Caco-2 (cell line): Measurements from ENCODE around the gene PPP2R3C. TPM values are rescaled to one million over a fixed set of nuclear protein-coding genes. Genes with fewer than 3 reads are reported as not detected.

Source experiments
- BruUV-seq: library from RNA; stranded (reverse); fragments of 400-500 nt; replicated peaks from 2 replicates; lab custom pipeline; 2021; lab: Mats Ljungman, UMichigan
- CTCF ChIA-PET: fragments of 300-600 bp; sonication (Branson Sonifier 250); formaldehyde crosslinking; loops from one replicate; lab custom pipeline; 2022; ENCODE audit warnings: antibody characterized with exemption; lab: Charles Lee
- POLR2A ChIA-PET: fragments of 300-600 bp; sonication (Branson Sonifier 250); formaldehyde crosslinking; loops from one replicate; lab custom pipeline; 2022; ENCODE audit warnings: antibody characterized with exemption; lab: Charles Lee
- DNase-seq, 2 experiments: peaks; one replicate each; pipeline versions ENCODE4 v3.0.0 to v3.0.0-alpha.2; 2020 to 2022
- H3K27me3 ChIP-seq: replicated peaks from 2 replicates; pipeline ENCODE4 v1.6.0; 2011; ENCODE audit warnings: low read length; ENCODE audit not compliant: control insufficient read depth, insufficient read depth
- H3K36me3 ChIP-seq: 2 replicates; pipeline ENCODE4 v1.5.1; 2011; ENCODE audit warnings: low read length; ENCODE audit not compliant: control insufficient read depth, insufficient read depth
- H3K4me1 ChIP-seq: fragments of 250-450 bp; sonication (Bioruptor Pico); 2 replicates; pipeline ENCODE4 v1.5.1; 2020; ENCODE audit warnings: mild to moderate bottlenecking
- H3K4me3 ChIP-seq: 2 replicates; pipeline ENCODE4 v1.5.1; 2011; ENCODE audit warnings: low read depth, mild to moderate bottlenecking, control low read depth, low read length
- H3K9me3 ChIP-seq: fragments of 250-450 bp; sonication (Bioruptor Pico); 2 replicates; pipeline ENCODE4 v1.5.1; 2020; ENCODE audit warnings: mild to moderate bottlenecking, moderate library complexity
- H3K27ac Mint-ChIP-seq: one replicate; pipeline ENCODE4 v1.8.0; 2022; ENCODE audit warnings: mixed read lengths; ENCODE audit not compliant: unreplicated experiment
- H3K27me3 Mint-ChIP-seq: one replicate; pipeline ENCODE4 v1.8.0; 2022; ENCODE audit warnings: mixed read lengths; ENCODE audit not compliant: insufficient read depth, unreplicated experiment
- H3K36me3 Mint-ChIP-seq: one replicate; pipeline ENCODE4 v1.8.0; 2022; ENCODE audit warnings: mild to moderate bottlenecking, mixed read lengths; ENCODE audit not compliant: insufficient read depth, unreplicated experiment
- H3K4me1 Mint-ChIP-seq: one replicate; pipeline ENCODE4 v1.8.0; 2022; ENCODE audit warnings: low read depth, mixed read lengths; ENCODE audit not compliant: unreplicated experiment
- H3K4me3 Mint-ChIP-seq: one replicate; pipeline ENCODE4 v1.8.0; 2022; ENCODE audit warnings: mild to moderate bottlenecking, moderate library complexity, mixed read lengths; ENCODE audit not compliant: unreplicated experiment
- H3K9me3 Mint-ChIP-seq: one replicate; pipeline ENCODE4 v1.8.0; 2022; ENCODE audit warnings: mixed read lengths; ENCODE audit not compliant: unreplicated experiment
- CTCF ChIP-seq, 2 experiments: fragments of 200-600 bp in 1 of 2; IDR thresholded peaks; 1 replicate in 1 of 2; 2 replicates in 1 of 2; pipeline versions ENCODE4 v1.5.1 to v1.8.0; 2011 to 2022; ENCODE audit warnings: antibody characterized with exemption in 1 of 2, control low read depth in 1 of 2, inconsistent platforms in 1 of 2, low read depth in 1 of 2, low read length in 1 of 2, mild to moderate bottlenecking in 1 of 2, moderate library complexity in 1 of 2; ENCODE audit not compliant: insufficient read depth in 1 of 2, severe bottlenecking in 1 of 2, unreplicated experiment in 1 of 2
- intact Hi-C: fragments of 100-400 bp; cut with micrococcal nuclease; formaldehyde crosslinking; loops from one replicate; pipeline ENCODE4 v1.10.0; 2022; ENCODE audit not compliant: unreplicated experiment
- total RNA-seq: library from RNA; stranded (reverse); gene quantifications from 2 replicates; pipeline ENCODE4 v1.2.3, GENCODE V29; 2022

Gene PPP2R3C
- total RNA-seq, 1 experiment from 2014 or later, result 23.3 TPM

- Histone ChIP-seq H3K9me3 (no peaks in the 10 kb centered on the region), H3K4me3 (no peak overlapping the region), H3K4me1 (no peaks in the 10 kb centered on the region), H3K27me3 (no peaks in the 10 kb centered on the region), H3K36me3 (no peaks in the 10 kb centered on the region; the same call in 1 of the 2 replicates)
- Mint-ChIP-seq H3K27me3 (no peaks in the 10 kb centered on the region), H3K36me3 (peaks cover 5% of the 10 kb centered on the region), H3K4me3 (no peak overlapping the region), H3K9me3 (no peaks in the 10 kb centered on the region), H3K4me1 (no peaks in the 10 kb centered on the region), H3K27ac (no peak overlapping the region)
- BruUV-seq, result no TSS peak
- no peak for TF ChIP-seq CTCF (IDR thresholded peaks at IDR 0.05; ENCODE audit: insufficient read depth in 1 of 2, low read depth in 1 of 2, low read length in 1 of 2, severe bottlenecking in 1 of 2, unreplicated experiment in 1 of 2)
- intact Hi-C loops, result no loop called here
- ChIA-PET CTCF (no interaction called here), POLR2A (no interaction called here)
- no peak for DNase-seq
These were observed 25.4 kb upstream of the PPP2R3C start for GRCh38 chr14:35147186-35147585.

GRCh38 chr14:35146711-35147149 is 24.9 kb upstream of the PPP2R3C start:
- H3K4me3 ChIP-seq, result no peak overlapping the region
- TF ChIP-seq CTCF (IDR thresholded peaks at IDR 0.05; ENCODE audit: insufficient read depth in 1 of 2, low read depth in 1 of 2, low read length in 1 of 2, severe bottlenecking in 1 of 2, unreplicated experiment in 1 of 2), result no peak
- no peaks in the 10 kb centered on the region for H3K4me1 ChIP-seq
- no peak overlapping the region for H3K27ac Mint-ChIP-seq
- no peaks in the 10 kb centered on the region for H3K27me3 Mint-ChIP-seq
- H3K36me3 ChIP-seq, result no peaks in the 10 kb centered on the region; the same call in 1 of the 2 replicates
- POLR2A ChIA-PET, result interaction anchor here (1.0 kb wide), 1 partner anchor 11 kb away, joined by 3 read pairs; no protein-coding TSS in a partner anchor
- H3K9me3 Mint-ChIP-seq, result no peaks in the 10 kb centered on the region
- no peak for DNase-seq
- H3K4me1 Mint-ChIP-seq, result no peaks in the 10 kb centered on the region
- no peaks in the 10 kb centered on the region for H3K9me3 ChIP-seq
- CTCF ChIA-PET, result no interaction called here
- no peaks in the 10 kb centered on the region for H3K27me3 ChIP-seq
- intact Hi-C loops, result loop anchor here (1.0 kb wide), 1 partner anchor 10 kb away; no protein-coding TSS in a partner anchor
- H3K4me3 Mint-ChIP-seq, result no peak overlapping the region
- H3K36me3 Mint-ChIP-seq, result peaks cover 5% of the 10 kb centered on the region
- BruUV-seq, result no TSS peak

- Mint-ChIP-seq H3K4me1 (no peaks in the 10 kb centered on the region), H3K9me3 (no peaks in the 10 kb centered on the region), H3K27ac (no peak overlapping the region), H3K4me3 (no peak overlapping the region), H3K36me3 (no peaks in the 10 kb centered on the region), H3K27me3 (no peaks in the 10 kb centered on the region)
- Histone ChIP-seq H3K27me3 (no peaks in the 10 kb centered on the region), H3K36me3 (no peaks in the 10 kb centered on the region), H3K4me1 (no peaks in the 10 kb centered on the region), H3K9me3 (no peaks in the 10 kb centered on the region), H3K4me3 (no peak overlapping the region)
- intact Hi-C loops, result no loop called here
- ChIA-PET CTCF (no interaction called here), POLR2A (no interaction called here)
- no peak for DNase-seq
- BruUV-seq, result no TSS peak
- TF ChIP-seq CTCF (IDR thresholded peaks at IDR 0.05; ENCODE audit: insufficient read depth in 1 of 2, low read depth in 1 of 2, low read length in 1 of 2, severe bottlenecking in 1 of 2, unreplicated experiment in 1 of 2), result no peak
These were observed 22.2 kb upstream of the PPP2R3C start for GRCh38 chr14:35144029-35144428.
